ENCODE results near the gene CLEC18A. TPM values are rescaled to one million over a fixed set of nuclear protein-coding genes. Genes with fewer than 3 reads are reported as not detected.

The CLEC18A gene
- polyA plus RNA-seq, 1 experiment = not detected

DNA sequence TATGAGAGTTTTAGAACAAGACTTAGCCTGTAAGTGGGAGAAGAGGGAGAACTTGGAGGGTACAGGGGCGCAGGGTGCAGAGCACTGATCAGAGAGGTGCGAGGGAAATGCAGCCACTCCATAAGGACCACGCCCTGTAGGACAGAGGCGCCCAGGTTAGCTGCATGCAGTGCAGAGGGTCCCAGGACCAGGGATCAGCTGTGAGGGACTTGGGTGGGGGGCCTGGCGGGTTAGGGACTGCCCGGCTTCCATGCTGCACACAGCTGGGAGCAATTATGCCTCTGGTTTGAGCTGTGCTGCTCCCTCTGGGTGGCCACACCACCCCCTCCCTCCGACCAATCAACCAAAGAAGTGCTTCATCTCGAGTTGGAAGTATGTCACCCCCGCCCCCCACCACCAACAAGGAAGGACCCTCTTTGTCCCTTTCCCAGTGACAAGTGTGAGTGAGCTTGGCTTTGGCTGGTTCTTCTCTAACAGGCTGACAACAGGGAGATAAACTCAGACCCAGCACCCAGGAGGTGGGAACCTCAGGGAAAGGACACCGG lies 22.2 kb upstream of the CLEC18A start:
- Histone ChIP-seq H3K27ac (ENCODE audit: low read depth, low read length) (no peak overlapping the region), H3K9me3 (ENCODE audit: control insufficient read depth, insufficient read depth, low read length) (no peaks in the 10 kb centered on the region; the same call in 1 of the 2 replicates), H3K27me3 (ENCODE audit: control insufficient read depth, insufficient read depth, low read length) (no peaks in the 10 kb centered on the region), H3K4me3 (ENCODE audit: low read depth, low read length) (no peak overlapping the region)
- DNase-seq (ENCODE audit: low read depth, low spot score) = no peak
- ChIA-PET CTCF (interaction anchor here (0.6 to 6.7 kb wide), 8 partner anchors 8 to 175 kb away, joined by 3 to 216 read pairs (median 13); no protein-coding TSS in a partner anchor), POLR2A (no interaction called here)
- TF ChIP-seq, protein P1, sequence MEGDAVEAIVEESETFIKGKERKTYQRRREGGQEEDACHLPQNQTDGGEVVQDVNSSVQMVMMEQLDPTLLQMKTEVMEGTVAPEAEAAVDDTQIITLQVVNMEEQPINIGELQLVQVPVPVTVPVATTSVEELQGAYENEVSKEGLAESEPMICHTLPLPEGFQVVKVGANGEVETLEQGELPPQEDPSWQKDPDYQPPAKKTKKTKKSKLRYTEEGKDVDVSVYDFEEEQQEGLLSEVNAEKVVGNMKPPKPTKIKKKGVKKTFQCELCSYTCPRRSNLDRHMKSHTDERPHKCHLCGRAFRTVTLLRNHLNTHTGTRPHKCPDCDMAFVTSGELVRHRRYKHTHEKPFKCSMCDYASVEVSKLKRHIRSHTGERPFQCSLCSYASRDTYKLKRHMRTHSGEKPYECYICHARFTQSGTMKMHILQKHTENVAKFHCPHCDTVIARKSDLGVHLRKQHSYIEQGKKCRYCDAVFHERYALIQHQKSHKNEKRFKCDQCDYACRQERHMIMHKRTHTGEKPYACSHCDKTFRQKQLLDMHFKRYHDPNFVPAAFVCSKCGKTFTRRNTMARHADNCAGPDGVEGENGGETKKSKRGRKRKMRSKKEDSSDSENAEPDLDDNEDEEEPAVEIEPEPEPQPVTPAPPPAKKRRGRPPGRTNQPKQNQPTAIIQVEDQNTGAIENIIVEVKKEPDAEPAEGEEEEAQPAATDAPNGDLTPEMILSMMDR (IDR thresholded peaks at IDR 0.05; ENCODE audit: low read depth, low read length) = no peak

DNA sequence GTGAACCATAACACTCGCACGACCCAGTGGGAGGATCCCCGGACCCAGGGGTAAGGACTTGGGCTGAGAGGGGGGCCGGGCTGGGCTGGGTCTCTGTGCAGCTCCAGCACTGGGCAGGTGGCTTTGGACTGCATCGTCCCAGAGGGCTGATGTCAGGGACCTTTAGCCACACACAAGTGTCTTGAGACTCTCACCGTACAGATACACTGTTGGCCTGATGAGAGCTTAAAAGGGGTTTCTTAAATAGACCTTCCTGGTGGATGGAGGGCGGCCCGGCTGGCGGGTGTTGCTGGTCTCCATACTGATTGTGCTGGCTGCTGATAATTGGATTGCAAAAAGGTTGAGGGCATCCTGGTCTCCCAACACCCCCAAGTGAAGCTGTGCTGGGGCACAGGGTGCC lies 21.7 kb upstream of the CLEC18A start:
- DNase-seq (ENCODE audit: low read depth, low spot score) = no peak
- no peaks in the 10 kb centered on the region; the same call in 1 of the 2 replicates for H3K9me3 ChIP-seq (ENCODE audit: control insufficient read depth, insufficient read depth, low read length)
- POLR2A ChIA-PET = no interaction called here
- H3K4me3 ChIP-seq (ENCODE audit: low read depth, low read length) = no peak overlapping the region
- H3K27ac ChIP-seq (ENCODE audit: low read depth, low read length) = no peak overlapping the region
- TF ChIP-seq, protein P1 (IDR thresholded peaks at IDR 0.05; ENCODE audit: low read depth, low read length) = no peak
- H3K27me3 ChIP-seq (ENCODE audit: control insufficient read depth, insufficient read depth, low read length) = no peaks in the 10 kb centered on the region
- CTCF ChIA-PET = interaction anchor here (0.6 to 6.7 kb wide), 10 partner anchors 9 to 175 kb away, joined by 3 to 216 read pairs (median 13); no protein-coding TSS in a partner anchor

DNA sequence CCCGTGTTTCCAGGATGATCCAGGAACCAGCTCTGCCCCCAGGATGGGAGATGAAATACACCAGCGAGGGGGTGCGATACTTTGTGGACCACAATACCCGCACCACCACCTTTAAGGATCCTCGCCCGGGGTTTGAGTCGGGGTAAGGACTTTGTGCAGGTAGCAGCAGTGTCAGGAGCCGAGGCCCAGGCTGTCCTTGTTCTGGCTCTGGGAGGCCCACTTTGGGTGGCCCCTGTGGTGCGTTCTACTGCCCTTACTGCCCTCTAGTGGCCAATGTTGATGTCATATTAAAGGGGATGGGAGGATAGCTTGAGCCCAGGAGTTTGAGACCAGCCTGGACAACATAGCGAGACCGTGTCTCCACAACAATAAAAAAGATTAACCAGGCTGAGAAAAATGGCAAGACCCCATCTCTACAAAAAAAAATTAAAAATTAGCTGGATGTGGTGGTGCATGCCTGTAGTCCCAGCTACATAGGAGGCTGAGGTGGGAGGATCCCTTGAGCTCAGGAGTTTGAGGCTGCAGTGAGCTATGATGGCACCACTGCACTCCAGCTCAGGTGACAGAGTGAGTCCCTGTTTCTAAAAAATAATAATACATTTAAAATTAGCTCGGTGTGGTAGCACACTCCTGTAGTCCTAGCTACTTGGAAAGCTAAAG lies 20.9 kb upstream of the CLEC18A start:
- Histone ChIP-seq H3K27me3 (ENCODE audit: control insufficient read depth, insufficient read depth, low read length) (no peaks in the 10 kb centered on the region), H3K9me3 (ENCODE audit: control insufficient read depth, insufficient read depth, low read length) (no peaks in the 10 kb centered on the region; the same call in 1 of the 2 replicates), H3K4me3 (ENCODE audit: low read depth, low read length) (no peak overlapping the region), H3K27ac (ENCODE audit: low read depth, low read length) (no peak overlapping the region)
- ChIA-PET POLR2A (interaction anchor here (0.9 kb wide), 1 partner anchor 134 kb away, joined by 3 read pairs; no protein-coding TSS in a partner anchor), CTCF (interaction anchor here (0.5 to 6.7 kb wide), 35 partner anchors 9 to 1713 kb away, joined by 3 to 216 read pairs (median 4); partner anchors contain the start of genes NOB1 and WWP2)
- TF ChIP-seq, protein P1 (IDR thresholded peaks at IDR 0.05; ENCODE audit: low read depth, low read length) = peak; percentile 76
- DNase-seq (ENCODE audit: low read depth, low spot score) = no peak

DNA sequence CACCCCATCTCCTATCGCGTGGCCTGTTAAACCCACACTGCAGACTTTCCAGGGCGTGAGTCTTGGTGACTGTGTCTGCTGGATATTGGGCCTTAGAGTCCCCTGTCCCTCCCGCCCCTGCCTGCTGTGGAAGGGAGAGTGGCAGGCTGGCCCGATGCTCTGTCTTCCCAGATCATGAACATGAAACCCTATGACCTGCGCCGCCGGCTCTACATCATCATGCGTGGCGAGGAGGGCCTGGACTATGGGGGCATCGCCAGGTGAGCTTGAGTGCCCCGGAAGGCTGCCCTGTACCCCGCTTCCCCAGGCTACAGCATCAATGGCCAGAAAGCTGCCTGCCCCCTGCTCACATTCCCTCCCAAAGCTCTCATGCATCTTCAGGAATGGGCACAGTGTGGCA lies 19.5 kb upstream of the CLEC18A start:
- ChIA-PET POLR2A (no interaction called here), CTCF (interaction anchor here (0.6 to 6.7 kb wide), 3 partner anchors 124 to 140 kb away, joined by 5 to 216 read pairs (median 8); no protein-coding TSS in a partner anchor)
- no peaks in the 10 kb centered on the region for H3K27me3 ChIP-seq (ENCODE audit: control insufficient read depth, insufficient read depth, low read length)
- TF ChIP-seq, protein P1 (IDR thresholded peaks at IDR 0.05; ENCODE audit: low read depth, low read length) = no peak
- H3K9me3 ChIP-seq (ENCODE audit: control insufficient read depth, insufficient read depth, low read length) = no peaks in the 10 kb centered on the region; the same call in 1 of the 2 replicates
- no peak overlapping the region for H3K4me3 ChIP-seq (ENCODE audit: low read depth, low read length)
- no peak for DNase-seq (ENCODE audit: low read depth, low spot score)
- H3K27ac ChIP-seq (ENCODE audit: low read depth, low read length) = no peak overlapping the region

DNA sequence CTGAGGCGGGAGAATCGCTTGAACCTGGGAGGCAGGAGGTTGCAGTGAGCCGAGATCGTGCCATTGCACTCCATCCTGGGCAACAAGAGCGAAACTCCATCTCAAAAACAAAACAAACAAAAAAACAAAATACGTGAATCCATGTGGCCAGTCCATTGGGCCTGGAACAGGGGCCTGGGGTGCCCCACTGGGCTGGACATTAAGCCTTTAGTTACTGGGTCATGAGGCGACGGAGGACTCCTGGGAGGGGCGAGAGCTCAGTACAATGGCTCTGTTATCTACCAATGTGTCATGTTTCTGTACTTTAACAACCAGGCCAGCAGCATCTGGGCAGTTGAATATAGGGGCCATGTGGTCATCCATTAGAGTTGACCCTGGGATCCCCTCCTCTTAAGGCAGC lies 18.9 kb upstream of the CLEC18A start:
- Histone ChIP-seq H3K9me3 (ENCODE audit: control insufficient read depth, insufficient read depth, low read length) (no peaks in the 10 kb centered on the region; the same call in 1 of the 2 replicates), H3K27me3 (ENCODE audit: control insufficient read depth, insufficient read depth, low read length) (no peaks in the 10 kb centered on the region), H3K27ac (ENCODE audit: low read depth, low read length) (no peak overlapping the region), H3K4me3 (ENCODE audit: low read depth, low read length) (no peak overlapping the region)
- POLR2A ChIA-PET = no interaction called here
- CTCF ChIA-PET = interaction anchor here (0.6 to 6.7 kb wide), 2 partner anchors 125 to 134 kb away, joined by 5 to 216 read pairs; no protein-coding TSS in a partner anchor
- DNase-seq (ENCODE audit: low read depth, low spot score) = no peak
- TF ChIP-seq, protein P1 (IDR thresholded peaks at IDR 0.05; ENCODE audit: low read depth, low read length) = no peak

Measured in AG04450 (cell line).